Neural cell (in vitro differentiated cells): ENCODE data around the gene LZTR1.

Experiments used
- EP300 ChIP-seq: fragments of 450-650 bp; conservative IDR thresholded peaks from 2 replicates; pipeline ENCODE4 v1.6.1; 2014; ENCODE audit warnings: antibody characterized with exemption, mild to moderate bottlenecking, moderate library complexity; ENCODE audit not compliant: poor library complexity, severe bottlenecking
- EZH2 ChIP-seq: fragments of 200-600, 300-800 bp; shearing (Covaris generic), sonication (generic); IDR thresholded peaks from 2 replicates; pipeline ENCODE4 v1.6.1; 2014; ENCODE audit warnings: antibody characterized with exemption, low read length, borderline replicate concordance, mild to moderate bottlenecking; ENCODE audit not compliant: insufficient read depth, poor library complexity, severe bottlenecking
- POLR2AphosphoS5 ChIP-seq: IDR thresholded peaks from 2 replicates; pipeline ENCODE4 v1.6.1; 2012
- RAD21 ChIP-seq: fragments of 450-650 bp; conservative IDR thresholded peaks from 2 replicates; pipeline ENCODE4 v1.6.1; 2014; ENCODE audit warnings: antibody characterized with exemption, mild to moderate bottlenecking, moderate library complexity
- SMC3 ChIP-seq: fragments of 450-650 bp; conservative IDR thresholded peaks from 2 replicates; pipeline ENCODE4 v1.6.1; 2014; ENCODE audit warnings: antibody characterized with exemption, mild to moderate bottlenecking, moderate library complexity; ENCODE audit not compliant: poor library complexity
- TAF1 ChIP-seq: IDR thresholded peaks from 2 replicates; pipeline ENCODE4 v1.6.1; 2012; ENCODE audit warnings: low read depth
- TF ChIP-seq, protein P1 (sequence below): fragments of 450-650 bp; IDR thresholded peaks from 2 replicates; pipeline ENCODE4 v1.5.1; 2014; ENCODE audit warnings: antibody characterized with exemption, mild to moderate bottlenecking, moderate library complexity; ENCODE audit not compliant: poor library complexity, severe bottlenecking
- TF ChIP-seq, protein P2 (sequence below): IDR thresholded peaks from 2 replicates; pipeline ENCODE4 v1.6.1; 2012; ENCODE audit warnings: borderline replicate concordance

DNA sequence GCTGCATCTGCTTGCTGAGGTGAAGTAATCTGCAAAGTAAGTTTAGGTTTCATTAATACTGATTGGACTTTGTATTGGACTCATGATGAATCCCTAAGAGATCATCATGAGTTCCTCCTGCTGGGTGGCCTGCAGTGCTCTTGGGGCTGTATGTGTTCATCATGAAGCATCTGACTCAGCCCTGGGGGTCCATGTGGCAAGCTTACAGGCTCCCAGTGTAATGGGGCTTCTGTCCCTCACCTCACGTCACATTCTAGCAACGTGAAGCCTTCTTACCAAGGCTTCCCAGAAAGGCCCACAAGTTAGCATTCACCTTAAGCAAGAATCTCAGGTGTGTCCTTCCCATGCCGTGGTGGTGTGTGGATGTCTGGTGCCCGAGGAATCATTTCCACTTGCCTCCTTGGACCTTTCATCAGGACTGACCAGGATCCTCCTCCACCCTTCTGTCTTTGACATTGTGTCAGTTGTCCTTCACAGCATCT lies 41.2 kb upstream of the LZTR1 start:
- TF ChIP-seq TAF1 = no peak
- TF ChIP-seq EZH2 = no peak
- TF ChIP-seq, protein P1, sequence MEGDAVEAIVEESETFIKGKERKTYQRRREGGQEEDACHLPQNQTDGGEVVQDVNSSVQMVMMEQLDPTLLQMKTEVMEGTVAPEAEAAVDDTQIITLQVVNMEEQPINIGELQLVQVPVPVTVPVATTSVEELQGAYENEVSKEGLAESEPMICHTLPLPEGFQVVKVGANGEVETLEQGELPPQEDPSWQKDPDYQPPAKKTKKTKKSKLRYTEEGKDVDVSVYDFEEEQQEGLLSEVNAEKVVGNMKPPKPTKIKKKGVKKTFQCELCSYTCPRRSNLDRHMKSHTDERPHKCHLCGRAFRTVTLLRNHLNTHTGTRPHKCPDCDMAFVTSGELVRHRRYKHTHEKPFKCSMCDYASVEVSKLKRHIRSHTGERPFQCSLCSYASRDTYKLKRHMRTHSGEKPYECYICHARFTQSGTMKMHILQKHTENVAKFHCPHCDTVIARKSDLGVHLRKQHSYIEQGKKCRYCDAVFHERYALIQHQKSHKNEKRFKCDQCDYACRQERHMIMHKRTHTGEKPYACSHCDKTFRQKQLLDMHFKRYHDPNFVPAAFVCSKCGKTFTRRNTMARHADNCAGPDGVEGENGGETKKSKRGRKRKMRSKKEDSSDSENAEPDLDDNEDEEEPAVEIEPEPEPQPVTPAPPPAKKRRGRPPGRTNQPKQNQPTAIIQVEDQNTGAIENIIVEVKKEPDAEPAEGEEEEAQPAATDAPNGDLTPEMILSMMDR = no peak
- no peak for TF ChIP-seq EP300
- TF ChIP-seq RAD21 = no peak
- TF ChIP-seq POLR2AphosphoS5 = no peak
- TF ChIP-seq, protein P2, sequence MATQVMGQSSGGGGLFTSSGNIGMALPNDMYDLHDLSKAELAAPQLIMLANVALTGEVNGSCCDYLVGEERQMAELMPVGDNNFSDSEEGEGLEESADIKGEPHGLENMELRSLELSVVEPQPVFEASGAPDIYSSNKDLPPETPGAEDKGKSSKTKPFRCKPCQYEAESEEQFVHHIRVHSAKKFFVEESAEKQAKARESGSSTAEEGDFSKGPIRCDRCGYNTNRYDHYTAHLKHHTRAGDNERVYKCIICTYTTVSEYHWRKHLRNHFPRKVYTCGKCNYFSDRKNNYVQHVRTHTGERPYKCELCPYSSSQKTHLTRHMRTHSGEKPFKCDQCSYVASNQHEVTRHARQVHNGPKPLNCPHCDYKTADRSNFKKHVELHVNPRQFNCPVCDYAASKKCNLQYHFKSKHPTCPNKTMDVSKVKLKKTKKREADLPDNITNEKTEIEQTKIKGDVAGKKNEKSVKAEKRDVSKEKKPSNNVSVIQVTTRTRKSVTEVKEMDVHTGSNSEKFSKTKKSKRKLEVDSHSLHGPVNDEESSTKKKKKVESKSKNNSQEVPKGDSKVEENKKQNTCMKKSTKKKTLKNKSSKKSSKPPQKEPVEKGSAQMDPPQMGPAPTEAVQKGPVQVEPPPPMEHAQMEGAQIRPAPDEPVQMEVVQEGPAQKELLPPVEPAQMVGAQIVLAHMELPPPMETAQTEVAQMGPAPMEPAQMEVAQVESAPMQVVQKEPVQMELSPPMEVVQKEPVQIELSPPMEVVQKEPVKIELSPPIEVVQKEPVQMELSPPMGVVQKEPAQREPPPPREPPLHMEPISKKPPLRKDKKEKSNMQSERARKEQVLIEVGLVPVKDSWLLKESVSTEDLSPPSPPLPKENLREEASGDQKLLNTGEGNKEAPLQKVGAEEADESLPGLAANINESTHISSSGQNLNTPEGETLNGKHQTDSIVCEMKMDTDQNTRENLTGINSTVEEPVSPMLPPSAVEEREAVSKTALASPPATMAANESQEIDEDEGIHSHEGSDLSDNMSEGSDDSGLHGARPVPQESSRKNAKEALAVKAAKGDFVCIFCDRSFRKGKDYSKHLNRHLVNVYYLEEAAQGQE = no peak
- no peak for TF ChIP-seq SMC3
